ENCODE measurements around the gene RGS3. TPM values are rescaled to one million over a fixed set of nuclear protein-coding genes. Genes with fewer than 3 reads are reported as not detected.
A peak's percentile ranks its signal among the peaks of the same experiment; 100 is the strongest.

The RGS3 gene
- total RNA-seq, 1 donor from 2014 or later: 66.2 TPM

- peaks cover 71% of the 10 kb centered on the region for H3K4me1 ChIP-seq
- no peak overlapping the region for H3K4me3 ChIP-seq
- TF ChIP-seq CTCF (IDR thresholded peaks at IDR 0.05): no peak
- peaks cover 37% of the 10 kb centered on the region for H3K36me3 ChIP-seq
- H3K27ac ChIP-seq: peak overlapping the region; percentile 72
- H3K9me3 ChIP-seq: no peaks in the 10 kb centered on the region
- DNase-seq (no peak), ATAC-seq (no peak)
- H3K27me3 ChIP-seq (ENCODE audit: low read depth): no peaks in the 10 kb centered on the region
- intact Hi-C loops (cut with DNase I): no loop called here
Measured at GRCh38 chr9:113525831-113526230, 62.3 kb downstream of the RGS3 start.

GRCh38 chr9:113526231-113526746 is 62.8 kb downstream of the RGS3 start:
- H3K4me1 ChIP-seq: peaks cover 71% of the 10 kb centered on the region
- peak overlapping the region; percentile 18 for H3K27ac ChIP-seq
- H3K9me3 ChIP-seq: no peaks in the 10 kb centered on the region
- H3K36me3 ChIP-seq: peaks cover 37% of the 10 kb centered on the region
- H3K4me3 ChIP-seq: no peak overlapping the region
- no peak for TF ChIP-seq CTCF (IDR thresholded peaks at IDR 0.05)
- DNase-seq (no peak), ATAC-seq (no peak)
- intact Hi-C loops (cut with DNase I): no loop called here
- no peaks in the 10 kb centered on the region for H3K27me3 ChIP-seq (ENCODE audit: low read depth)

GRCh38 chr9:113526841-113527240 is 63.3 kb downstream of the RGS3 start:
- Histone ChIP-seq H3K36me3 (peaks cover 38% of the 10 kb centered on the region), H3K4me1 (peaks cover 66% of the 10 kb centered on the region), H3K27ac (peak overlapping the region; percentile 58), H3K9me3 (no peaks in the 10 kb centered on the region), H3K4me3 (no peak overlapping the region), H3K27me3 (ENCODE audit: low read depth) (no peaks in the 10 kb centered on the region)
- peak; percentile 23 to 31 for ATAC-seq
- intact Hi-C loops (cut with DNase I): no loop called here
- no peak for DNase-seq
- no peak for TF ChIP-seq CTCF (IDR thresholded peaks at IDR 0.05)

- DNase-seq (no peak), ATAC-seq (no peak)
- H3K4me1 ChIP-seq: peaks cover 53% of the 10 kb centered on the region
- H3K27me3 ChIP-seq (ENCODE audit: low read depth): no peaks in the 10 kb centered on the region
- intact Hi-C loops (cut with DNase I): no loop called here
- no peaks in the 10 kb centered on the region for H3K9me3 ChIP-seq
- H3K4me3 ChIP-seq: no peak overlapping the region
- H3K27ac ChIP-seq: peak overlapping the region; percentile 58
- H3K36me3 ChIP-seq: peaks cover 29% of the 10 kb centered on the region
- TF ChIP-seq CTCF (IDR thresholded peaks at IDR 0.05): no peak
Measured at GRCh38 chr9:113528088-113528487, 64.6 kb downstream of the RGS3 start.

- ATAC-seq (no peak), DNase-seq (no peak)
- Histone ChIP-seq H3K4me1 (peaks cover 46% of the 10 kb centered on the region), H3K27me3 (ENCODE audit: low read depth) (no peaks in the 10 kb centered on the region), H3K4me3 (no peak overlapping the region), H3K36me3 (peaks cover 29% of the 10 kb centered on the region), H3K9me3 (no peaks in the 10 kb centered on the region), H3K27ac (no peak overlapping the region)
- intact Hi-C loops (cut with DNase I): no loop called here
- TF ChIP-seq CTCF (IDR thresholded peaks at IDR 0.05): no peak
Measured at GRCh38 chr9:113528811-113529210, 65.3 kb downstream of the RGS3 start.

All from lower lobe of right lung (tissue), 2 donors.